ENCODE results near the gene ERGIC1. TPM values are rescaled to one million over a fixed set of nuclear protein-coding genes. Genes with fewer than 3 reads are reported as not detected.

ERGIC1 gene
- total and polyA plus RNA-seq, 2 of the 8 experiments (the other 6 are each of a cell fraction or from before 2014, with no cell fraction given) = 95.3 to 106 TPM

DNA sequence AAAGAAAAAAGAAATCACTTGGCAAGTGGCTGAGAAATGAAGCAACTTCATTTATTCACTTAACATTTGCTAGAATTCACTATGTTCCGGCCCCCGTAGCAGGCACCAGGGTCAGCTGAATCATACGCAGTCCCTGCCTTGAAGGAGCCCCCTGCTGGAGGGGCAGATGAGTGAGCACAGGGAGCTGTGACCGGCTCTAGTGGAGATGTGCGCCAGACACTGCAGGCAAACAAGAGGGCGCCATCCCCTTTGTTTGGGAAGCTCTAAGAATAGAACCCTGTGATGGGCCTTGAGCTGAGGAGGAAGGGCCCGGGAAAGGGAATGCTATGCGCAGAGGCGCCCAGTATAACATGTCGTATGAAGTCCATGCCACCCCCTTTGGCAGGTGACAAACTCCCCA, 105.0 kb downstream of the ERGIC1 start:
- H3K4me2 ChIP-seq (ENCODE audit: insufficient read depth in 1 of 2, low read depth in 2 of 2, low read length in 2 of 2) = no peak overlapping the region
- peaks cover 0 to 2% of the 10 kb centered on the region in 2 experiments for H4K20me1 ChIP-seq (replicated peaks in 1 of 2; ENCODE audit: control insufficient read depth in 1 of 2, insufficient read depth in 2 of 2, low read length in 2 of 2)
- H3K27me3 ChIP-seq (replicated peaks in 1 of 4; ENCODE audit: control insufficient read depth in 3 of 4, extremely low read depth in 1 of 4, insufficient read depth in 3 of 4, low read length in 3 of 4) = no peaks in the 10 kb centered on the region
- no peak overlapping the region for H2BK15ac ChIP-seq (ENCODE audit: low read length)
- no peak overlapping the region for H2BK20ac ChIP-seq (ENCODE audit: low read length)
- ChIA-PET POLR2A (ENCODE audit: partially characterized antibody) (no interaction called here), CTCF (ENCODE audit: partially characterized antibody) (interaction anchor here (0.6 to 7.9 kb wide), 31 partner anchors 9 to 1587 kb away, joined by 3 to 61 read pairs (median 4); partner anchors contain the start of genes ATP6V0E1, DUSP1 and RPL26L1)
- DNase-seq (ENCODE audit: low read depth in 1 of 2, low spot score in 2 of 2) (peak in 1 of 2 experiments; percentile 65), FAIRE-seq (no peak)
- H2BK5ac ChIP-seq (ENCODE audit: low read depth, low read length) = peak overlapping the region; percentile 60; the same call in 1 of the 2 replicates
- no peak overlapping the region; the same call in 1 of the 2 replicates for H3K27ac ChIP-seq (ENCODE audit: low read depth, low read length)
- no peaks in the 10 kb centered on the region for H3K9me3 ChIP-seq (ENCODE audit: insufficient read depth in 2 of 2, low read depth in 1 of 2, low read length in 1 of 2)
- no peaks in the 10 kb centered on the region for H3K79me2 ChIP-seq (ENCODE audit: control insufficient read depth in 1 of 2, insufficient read depth in 2 of 2, low read length in 2 of 2)
- no peak overlapping the region for H2BK12ac ChIP-seq (ENCODE audit: low read depth, low read length)
- H3K79me1 ChIP-seq (ENCODE audit: low read depth, low read length) = no peaks in the 10 kb centered on the region
- H3K18ac ChIP-seq (ENCODE audit: extremely low read depth, low read length) = no peak overlapping the region
- H3K4me3 ChIP-seq (ENCODE audit: extremely low read depth in 1 of 4, insufficient read depth in 2 of 4, low read depth in 3 of 4, low read length in 4 of 4) = no peak overlapping the region
- H2AK5ac ChIP-seq (ENCODE audit: low read depth, low read length) = no peak overlapping the region; the same call in 1 of the 2 replicates
- no peak overlapping the region for H2BK120ac ChIP-seq (replicated peaks; ENCODE audit: low read depth, low read length)
- H3K23me2 ChIP-seq (ENCODE audit: low read depth, low read length) = no peaks in the 10 kb centered on the region
- H4K5ac ChIP-seq (ENCODE audit: insufficient read length, low read depth, low read length) = no peak overlapping the region
- H3K14ac ChIP-seq (ENCODE audit: insufficient read length) = no peak overlapping the region
- H3K36me3 ChIP-seq (ENCODE audit: control insufficient read depth in 2 of 4, insufficient read depth in 4 of 4, low read length in 3 of 4) = peaks cover 6 to 33% (median 23%) of the 10 kb centered on the region in 4 experiments; a peak in 7 of 8 replicates
- WGBS, 2 experiments (ENCODE audit: extremely low coverage in 1 of 2, insufficient coverage in 1 of 2, insufficient read length in 1 of 2, insufficient replicate concordance in 2 of 2, low coverage in 1 of 2, low lambda C conversion rate in 2 of 2, missing lambda C conversion rate in 1 of 2) = 78% methylated on average over 10 of the region's 10 CpGs; no CpG with 5 or more reads in 1 of the 2 experiments
- peaks cover 4 to 15% (median 9%) of the 10 kb centered on the region in 4 experiments; a peak in 5 of 7 replicates for H3K4me1 ChIP-seq (replicated peaks in 1 of 4; ENCODE audit: control insufficient read depth in 3 of 4, insufficient read depth in 4 of 4, low read length in 3 of 4)
- no peak overlapping the region for H3K56ac ChIP-seq (replicated peaks; ENCODE audit: insufficient read length, low read depth, low read length)
- no peak overlapping the region for H4K8ac ChIP-seq (ENCODE audit: extremely low read depth, insufficient read depth, low read length)
- no peak overlapping the region for H3K4ac ChIP-seq (replicated peaks; ENCODE audit: insufficient read length, low read depth, low read length)
- no peak overlapping the region for H2AFZ ChIP-seq (ENCODE audit: low read length)
- H3K9ac ChIP-seq (replicated peaks in 1 of 4; ENCODE audit: extremely low read depth in 1 of 4, low read depth in 3 of 4, low read length in 3 of 4) = no peak overlapping the region
- H3K23ac ChIP-seq (ENCODE audit: insufficient read length) = no peak overlapping the region
- H4K91ac ChIP-seq (replicated peaks; ENCODE audit: insufficient read length, low read length) = no peak overlapping the region
- TF ChIP-seq POU5F1 (IDR thresholded peaks at IDR 0.05; ENCODE audit: low read depth, low read length) (no peak), CTCF (IDR thresholded peaks at IDR 0.05; ENCODE audit: control extremely low read depth in 1 of 3, insufficient read depth in 1 of 3, low read depth in 1 of 3, low read length in 3 of 3) (peak; percentile 82 to 93 (median 83)), RAD21 (IDR thresholded peaks at IDR 0.05 in 1 of 2, conservative IDR thresholded peaks at IDR 0.05 in 1 of 2; ENCODE audit: low read depth in 2 of 2, low read length in 2 of 2) (peak; percentile 38 to 53)
